DOHH2 (cell line): ENCODE measurements around the gene CDC40.

Experiments
- EZH2phosphoT487 ChIP-seq: fragments of 200-600 bp; sonication (generic); IDR thresholded peaks from 2 replicates; pipeline ENCODE4 v1.6.1; 2017; ENCODE audit warnings: borderline replicate concordance, mild to moderate bottlenecking, antibody characterized with exemption, low read length, moderate library complexity, mixed read lengths
- TF ChIP-seq, protein P1 (sequence below): fragments of 200-600 bp; sonication (generic); IDR thresholded peaks from one replicate; pipeline ENCODE4 v1.5.1; 2014; ENCODE audit warnings: antibody characterized with exemption, mild to moderate bottlenecking, low read depth, low read length; ENCODE audit not compliant: poor library complexity, severe bottlenecking

GRCh38 chr6:110233770-110234374 is 53.6 kb downstream of the CDC40 start:
- TF ChIP-seq, protein P1, sequence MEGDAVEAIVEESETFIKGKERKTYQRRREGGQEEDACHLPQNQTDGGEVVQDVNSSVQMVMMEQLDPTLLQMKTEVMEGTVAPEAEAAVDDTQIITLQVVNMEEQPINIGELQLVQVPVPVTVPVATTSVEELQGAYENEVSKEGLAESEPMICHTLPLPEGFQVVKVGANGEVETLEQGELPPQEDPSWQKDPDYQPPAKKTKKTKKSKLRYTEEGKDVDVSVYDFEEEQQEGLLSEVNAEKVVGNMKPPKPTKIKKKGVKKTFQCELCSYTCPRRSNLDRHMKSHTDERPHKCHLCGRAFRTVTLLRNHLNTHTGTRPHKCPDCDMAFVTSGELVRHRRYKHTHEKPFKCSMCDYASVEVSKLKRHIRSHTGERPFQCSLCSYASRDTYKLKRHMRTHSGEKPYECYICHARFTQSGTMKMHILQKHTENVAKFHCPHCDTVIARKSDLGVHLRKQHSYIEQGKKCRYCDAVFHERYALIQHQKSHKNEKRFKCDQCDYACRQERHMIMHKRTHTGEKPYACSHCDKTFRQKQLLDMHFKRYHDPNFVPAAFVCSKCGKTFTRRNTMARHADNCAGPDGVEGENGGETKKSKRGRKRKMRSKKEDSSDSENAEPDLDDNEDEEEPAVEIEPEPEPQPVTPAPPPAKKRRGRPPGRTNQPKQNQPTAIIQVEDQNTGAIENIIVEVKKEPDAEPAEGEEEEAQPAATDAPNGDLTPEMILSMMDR, result no peak
- TF ChIP-seq EZH2phosphoT487, result no peak
